Ovary (tissue), 9 donors: ENCODE data around the gene TMOD3. TPM values are rescaled to one million over a fixed set of nuclear protein-coding genes. Genes with fewer than 3 reads are reported as not detected.

Source experiments
- DNase-seq, 5 donors: peaks; one replicate each; pipeline ENCODE4 v3.0.0-alpha.2; 2019 to 2020
- H3K27ac ChIP-seq, 2 donors: fragments of 200-600 bp; one replicate each; pipeline versions ENCODE4 v1.5.1 to v1.8.0; 2019 to 2022
- H3K27me3 ChIP-seq: fragments of 200-600 bp; one replicate; pipeline ENCODE4 v1.8.0; 2022
- H3K36me3 ChIP-seq: fragments of 200-600 bp; sonication (generic); one replicate; pipeline ENCODE4 v1.5.1; 2019
- H3K4me1 ChIP-seq: one replicate; pipeline ENCODE4 v1.8.1; 2013; ENCODE audit warnings: mild to moderate bottlenecking, moderate library complexity; ENCODE audit not compliant: insufficient read depth
- H3K4me3 ChIP-seq: fragments of 200-600 bp; sonication (generic); one replicate; pipeline ENCODE4 v1.5.1; 2017
- H3K9me3 ChIP-seq, 2 donors: fragments of 200-600 bp in 1 of 2; sonication (generic) in 1 of 2; one replicate each; pipeline versions ENCODE4 v1.5.1 to v1.8.1; 2013 to 2019; ENCODE audit warnings: mild to moderate bottlenecking in 1 of 2, moderate library complexity in 1 of 2
- CTCF ChIP-seq, 3 donors: fragments of 450-650 bp in 2 of 3; fragments of 200-600 bp in 1 of 3; IDR thresholded peaks; one replicate each; pipeline versions ENCODE4 v1.5.1 to v1.8.0; 2016 to 2022; ENCODE audit warnings: antibody characterized with exemption in 3 of 3, mild to moderate bottlenecking in 1 of 3
- EP300 ChIP-seq: sonication (generic); formaldehyde crosslinking; IDR thresholded peaks from one replicate; pipeline ENCODE4 v1.6.1; 2017; ENCODE audit warnings: antibody characterized with exemption
- POLR2A ChIP-seq: fragments of 450-650 bp; IDR thresholded peaks from one replicate; pipeline ENCODE4 v1.6.1; 2017; ENCODE audit warnings: antibody characterized with exemption, mild to moderate bottlenecking, moderate library complexity
- WGBS, 3 donors: extraction: QIAGEN DNeasy Blood & Tissue Kit in 1 of 3; methylation state at CpG; one replicate each; pipeline versions ENCODE4 v1.1.5 to v1.1.7; 2013 to 2017; 5-methylcytosine and 5-hydroxymethylcytosine counted together
- intact Hi-C, 4 donors: fragments of 100-400 bp; cut with DNase I; formaldehyde crosslinking; loops; one replicate each; pipeline versions ENCODE4 v1.11.0 to v1.15.1; 2022 to 2023
- polyA plus RNA-seq, 2 donors: library from polyadenylated mRNA; stranded (reverse); fragments of 200-250 nt in 1 of 2; fragments of 350-450 nt in 1 of 2; fragmentation: Illumina TruSeq in 1 of 2; extraction: RNeasy Lipid Tissue Mini Kit (QIAGEN cat#74804) in 1 of 2; gene quantifications; one replicate each; pipeline ENCODE4 v1.2.3, GENCODE V29; 2013 to 2014
- total RNA-seq, 7 donors: library from RNA; depleted of rRNA in 2 of 7; stranded (reverse); fragments of >200 nt in 2 of 7; fragmentation: NEBNext Ultra II Directional in 3 of 7; extraction: Animal tissue kit (Norgen Biotek cat#: 25700) in 3 of 7; gene quantifications; one replicate each; pipeline versions ENCODE4 v1.1.0 to v1.2.4, GENCODE V29; 2016 to 2023
- donor health status: DM: no; HTN: no; CAD: no; lungs with moderate emphysema.
- donor health status: DM: no; HTN: no; CAD: no.
- donor health status: Bipolar disorder and iron deficiency.
- donor health status: DM: yes; HTN: yes; CAD: no.
- donor health status: DM: no; HTN: no; CAD: no.
- donor health status: DM: yes; HTN: yes; CAD: no.

The TMOD3 gene
- total and polyA plus RNA-seq, 9 donors = 9.4 to 35.5 (median 24.1) TPM

- intact Hi-C loops = no loop called here
- no peaks in the 10 kb centered on the region for H3K9me3 ChIP-seq
- no peak overlapping the region for H3K4me3 ChIP-seq
- H3K27me3 ChIP-seq = no peaks in the 10 kb centered on the region
- H3K27ac ChIP-seq = no peak overlapping the region
- WGBS, 3 donors = 74 to 85% (median 78%) methylated on average over 8 of the region's 8 CpGs
- no peak for DNase-seq
- H3K4me1 ChIP-seq = no peaks in the 10 kb centered on the region
- no peaks in the 10 kb centered on the region for H3K36me3 ChIP-seq
- TF ChIP-seq EP300 = no peak
- TF ChIP-seq CTCF (IDR thresholded peaks at IDR 0.05) = no peak
- no peak for TF ChIP-seq POLR2A
Observed at GRCh38 chr15:51907136-51907862, 77.8 kb downstream of the TMOD3 start.

- Histone ChIP-seq H3K9me3 (no peaks in the 10 kb centered on the region), H3K36me3 (no peaks in the 10 kb centered on the region), H3K4me3 (no peak overlapping the region), H3K4me1 (no peaks in the 10 kb centered on the region), H3K27me3 (no peaks in the 10 kb centered on the region), H3K27ac (no peak overlapping the region)
- WGBS, 3 donors = 92 to 97% (median 93%) methylated on average over 1 of the region's 1 CpG
- TF ChIP-seq EP300 (no peak), CTCF (IDR thresholded peaks at IDR 0.05) (no peak), POLR2A (no peak)
- DNase-seq = no peak
- intact Hi-C loops = no loop called here
Observed at GRCh38 chr15:51908316-51908715, 78.9 kb downstream of the TMOD3 start.

- no peak overlapping the region for H3K4me3 ChIP-seq
- TF ChIP-seq CTCF (IDR thresholded peaks at IDR 0.05) = no peak
- TF ChIP-seq EP300 = no peak
- TF ChIP-seq POLR2A = no peak
- DNase-seq = no peak
- H3K27me3 ChIP-seq = no peaks in the 10 kb centered on the region
- H3K36me3 ChIP-seq = no peaks in the 10 kb centered on the region
- H3K4me1 ChIP-seq = no peaks in the 10 kb centered on the region
- intact Hi-C loops = no loop called here
- H3K27ac ChIP-seq = no peak overlapping the region
- WGBS, 3 donors = 86 to 91% (median 90%) methylated on average over 2 of the region's 2 CpGs
- no peaks in the 10 kb centered on the region for H3K9me3 ChIP-seq
Observed at GRCh38 chr15:51909584-51909983, 80.1 kb downstream of the TMOD3 start.

GRCh38 chr15:51912528-51912927 lies 83.1 kb downstream of the TMOD3 start:
- no peak for TF ChIP-seq POLR2A
- no peak for TF ChIP-seq EP300
- no peak for TF ChIP-seq CTCF (IDR thresholded peaks at IDR 0.05)
- 94 to 97% (median 97%) methylated on average over 3 of the region's 3 CpGs for WGBS, 3 donors

More at GRCh38 chr15:51912528-51912927, 83.1 kb downstream of the TMOD3 start:
- Histone ChIP-seq H3K4me1 (no peaks in the 10 kb centered on the region), H3K27ac (no peak overlapping the region), H3K4me3 (no peak overlapping the region), H3K27me3 (no peaks in the 10 kb centered on the region), H3K9me3 (no peaks in the 10 kb centered on the region), H3K36me3 (no peaks in the 10 kb centered on the region)
- intact Hi-C loops = no loop called here
- no peak for DNase-seq
